Activated naive CD8-positive, alpha-beta T cell treated with anti-CD3 and anti-CD28 coated beads, Interleukin-2, amount 50 U/mL, for 24 hours (primary cell): ENCODE measurements around the gene STIM1.
"Not testable (repeated sequence)": the region's sequence is repeated elsewhere in the genome, so short reads cannot be mapped to it uniquely, and the experiment has no call there.

ENCODE experiments used
- ATAC-seq: fragments of 150-1000 bp; cut with Tn5 transposase; one replicate; pipeline ENCODE4 v1.10.0; 2021
- DNase-seq: peaks from one replicate; pipeline ENCODE4 v3.0.0; 2021
- H3K27ac Mint-ChIP-seq: one replicate; pipeline ENCODE4 v1.8.0; 2021; ENCODE audit warnings: mild to moderate bottlenecking, mixed read lengths
- H3K27me3 Mint-ChIP-seq: one replicate; pipeline ENCODE4 v1.8.0; 2021; ENCODE audit warnings: mixed read lengths
- H3K36me3 Mint-ChIP-seq: one replicate; pipeline ENCODE4 v1.8.0; 2021; ENCODE audit warnings: low read depth, mixed read lengths
- H3K4me1 Mint-ChIP-seq: one replicate; pipeline ENCODE4 v1.8.0; 2021; ENCODE audit warnings: mixed read lengths
- H3K4me3 Mint-ChIP-seq: one replicate; pipeline ENCODE4 v1.8.0; 2021; ENCODE audit warnings: mild to moderate bottlenecking, moderate library complexity, mixed read lengths
- H3K9me3 Mint-ChIP-seq: one replicate; pipeline ENCODE4 v1.8.0; 2021; ENCODE audit warnings: mixed read lengths

The STIM1 gene

GRCh38 chr11:3854977-3855807 is at the start of gene STIM1:
Gene STIM1, plus strand, starts transcription at chr11:3855664. Its CDS starts 607 bp downstream, at chr11:3856271.
- ATAC-seq (peak; percentile 84), DNase-seq (peak; percentile 99)
- Mint-ChIP-seq H3K4me1 (peaks cover 60% of the 10 kb centered on the region), H3K9me3 (no peaks in the 10 kb centered on the region), H3K27ac (peak within 1 kb of the TSS; percentile 99), H3K4me3 (peak within 1 kb of the TSS; percentile 93), H3K36me3 (peaks cover 7% of the 10 kb centered on the region), H3K27me3 (no peaks in the 10 kb centered on the region)

GRCh38 chr11:3807909-3808860 is 47.3 kb upstream of the STIM1 start, which contains the start of gene PGAP2:
Gene PGAP2, plus strand, starts transcription at chr11:3808560. Its CDS starts 2,700 bp downstream, at chr11:3811260.
- Mint-ChIP-seq H3K4me3 (peak within 1 kb of the TSS; percentile 99), H3K27ac (peak within 1 kb of the TSS; percentile 97), H3K9me3 (no peaks in the 10 kb centered on the region), H3K27me3 (no peaks in the 10 kb centered on the region), H3K36me3 (no peaks in the 10 kb centered on the region), H3K4me1 (peaks cover 19% of the 10 kb centered on the region)
- peak; percentile 67 for ATAC-seq
- peak; percentile 75 for DNase-seq

- peak overlapping the region; percentile 59 for H3K27ac Mint-ChIP-seq
- peaks cover 18% of the 10 kb centered on the region for H3K4me1 Mint-ChIP-seq
- H3K4me3 Mint-ChIP-seq, result peak overlapping the region; percentile 99
- DNase-seq (peak; percentile 33), ATAC-seq (peak; percentile 81)
- no peaks in the 10 kb centered on the region for H3K9me3 Mint-ChIP-seq
- H3K36me3 Mint-ChIP-seq, result no peaks in the 10 kb centered on the region
- H3K27me3 Mint-ChIP-seq, result no peaks in the 10 kb centered on the region
These were observed 46.4 kb upstream of the STIM1 start for GRCh38 chr11:3808861-3809623.

GRCh38 chr11:3809624-3809928 is 45.9 kb upstream of the STIM1 start:
- Mint-ChIP-seq H3K9me3 (no peaks in the 10 kb centered on the region), H3K4me3 (no peak overlapping the region), H3K27ac (no peak overlapping the region), H3K27me3 (no peaks in the 10 kb centered on the region), H3K36me3 (no peaks in the 10 kb centered on the region), H3K4me1 (peaks cover 18% of the 10 kb centered on the region)
- DNase-seq, result no peak
- no peak for ATAC-seq

GRCh38 chr11:3810446-3810845 is 45.0 kb upstream of the STIM1 start:
- Mint-ChIP-seq H3K36me3 (no peaks in the 10 kb centered on the region), H3K4me1 (peaks cover 18% of the 10 kb centered on the region), H3K9me3 (no peaks in the 10 kb centered on the region), H3K4me3 (no peak overlapping the region), H3K27me3 (no peaks in the 10 kb centered on the region), H3K27ac (no peak overlapping the region)
- DNase-seq (no peak), ATAC-seq (no peak)

GRCh38 chr11:3810951-3811350 is 44.5 kb upstream of the STIM1 start:
- Mint-ChIP-seq H3K4me3 (no peak overlapping the region), H3K27ac (no peak overlapping the region), H3K9me3 (no peaks in the 10 kb centered on the region), H3K27me3 (no peaks in the 10 kb centered on the region), H3K4me1 (peaks cover 18% of the 10 kb centered on the region), H3K36me3 (no peaks in the 10 kb centered on the region)
- ATAC-seq (no peak), DNase-seq (no peak)

- not testable (repeated sequence) for H3K9me3 Mint-ChIP-seq, H3K27me3 Mint-ChIP-seq, H3K36me3 Mint-ChIP-seq, ATAC-seq, H3K4me1 Mint-ChIP-seq, H3K4me3 Mint-ChIP-seq, DNase-seq, H3K27ac Mint-ChIP-seq
These were observed 40.6 kb upstream of the STIM1 start for GRCh38 chr11:3814832-3815231.

GRCh38 chr11:3815845-3816244 is 39.6 kb upstream of the STIM1 start:
- Mint-ChIP-seq H3K27me3 (no peaks in the 10 kb centered on the region), H3K9me3 (no peaks in the 10 kb centered on the region), H3K27ac (no peak overlapping the region), H3K4me1 (no peaks in the 10 kb centered on the region), H3K36me3 (no peaks in the 10 kb centered on the region), H3K4me3 (no peak overlapping the region)
- DNase-seq (no peak), ATAC-seq (no peak)

GRCh38 chr11:3816673-3817072 is 38.8 kb upstream of the STIM1 start:
- DNase-seq (no peak), ATAC-seq (no peak)
- Mint-ChIP-seq H3K9me3 (no peaks in the 10 kb centered on the region), H3K27ac (no peak overlapping the region), H3K36me3 (no peaks in the 10 kb centered on the region), H3K4me1 (no peaks in the 10 kb centered on the region), H3K27me3 (no peaks in the 10 kb centered on the region), H3K4me3 (no peak overlapping the region)

GRCh38 chr11:3817181-3817800 is 38.2 kb upstream of the STIM1 start:
- Mint-ChIP-seq H3K36me3 (no peaks in the 10 kb centered on the region), H3K27ac (no peak overlapping the region), H3K4me1 (no peaks in the 10 kb centered on the region), H3K9me3 (no peaks in the 10 kb centered on the region), H3K4me3 (no peak overlapping the region), H3K27me3 (no peaks in the 10 kb centered on the region)
- DNase-seq (no peak), ATAC-seq (no peak)

- Mint-ChIP-seq H3K27me3 (no peaks in the 10 kb centered on the region), H3K27ac (no peak overlapping the region), H3K4me3 (no peak overlapping the region), H3K36me3 (peaks cover 13% of the 10 kb centered on the region), H3K4me1 (peaks cover 16% of the 10 kb centered on the region), H3K9me3 (no peaks in the 10 kb centered on the region)
- ATAC-seq (no peak), DNase-seq (no peak)
These were observed 34.5 kb upstream of the STIM1 start for GRCh38 chr11:3820971-3821370.

- no peak for ATAC-seq
- H3K27ac Mint-ChIP-seq, result no peak overlapping the region
These were observed 33.2 kb upstream of the STIM1 start for GRCh38 chr11:3822312-3822711.

GRCh38 chr11:3823303-3823702 is 32.2 kb upstream of the STIM1 start:
- H3K4me3 Mint-ChIP-seq, result no peak overlapping the region
- peak overlapping the region; percentile 67 for H3K27ac Mint-ChIP-seq
- H3K27me3 Mint-ChIP-seq, result no peaks in the 10 kb centered on the region
- H3K9me3 Mint-ChIP-seq, result no peaks in the 10 kb centered on the region
- DNase-seq (no peak), ATAC-seq (no peak)
- peaks cover 27% of the 10 kb centered on the region for H3K4me1 Mint-ChIP-seq
- peaks cover 35% of the 10 kb centered on the region for H3K36me3 Mint-ChIP-seq

More at GRCh38 chr11:3822312-3822711, 33.2 kb upstream of the STIM1 start:
- Mint-ChIP-seq H3K9me3 (no peaks in the 10 kb centered on the region), H3K4me1 (peaks cover 22% of the 10 kb centered on the region), H3K36me3 (peaks cover 27% of the 10 kb centered on the region), H3K4me3 (no peak overlapping the region), H3K27me3 (no peaks in the 10 kb centered on the region)
- DNase-seq, result no peak
